OCI-LY1 (cell line): ENCODE measurements around the gene TRIM66.
A peak's percentile ranks its signal among the peaks of the same experiment; 100 is the strongest.

ENCODE experiments used
- H2AFZ ChIP-seq: fragments of 200-600 bp; sonication (generic), shearing (Covaris generic); 2 replicates; pipeline ENCODE4 v1.6.0; 2014; ENCODE audit warnings: antibody characterized with exemption, mild to moderate bottlenecking, low read length
- H3F3A ChIP-seq: fragments of 200-600 bp; sonication (generic), shearing (Covaris generic); 2 replicates; pipeline ENCODE4 v1.6.0; 2014; ENCODE audit warnings: mild to moderate bottlenecking, antibody characterized with exemption, low read length, moderate library complexity; ENCODE audit not compliant: insufficient read depth
- H3K27ac ChIP-seq: fragments of 200-600 bp; sonication (generic); 2 replicates; pipeline ENCODE4 v1.5.1; 2014; ENCODE audit warnings: low read length, mixed run types, mild to moderate bottlenecking, low read depth; ENCODE audit not compliant: poor library complexity, severe bottlenecking
- H3K27me3 ChIP-seq: fragments of 200-600 bp; sonication (generic); 2 replicates; pipeline ENCODE4 v1.6.0; 2014; ENCODE audit warnings: antibody characterized with exemption, mild to moderate bottlenecking, low read length, moderate library complexity; ENCODE audit not compliant: insufficient read depth
- H3K36me3 ChIP-seq: fragments of 200-600 bp; sonication (generic); 2 replicates; pipeline ENCODE4 v1.6.1; 2014; ENCODE audit warnings: mild to moderate bottlenecking, antibody characterized with exemption, low read length, moderate library complexity, mixed read lengths; ENCODE audit not compliant: insufficient read depth
- H3K4me1 ChIP-seq: fragments of 200-600 bp; sonication (generic); 2 replicates; pipeline ENCODE4 v1.5.1; 2014; ENCODE audit warnings: mild to moderate bottlenecking, low read length, moderate library complexity; ENCODE audit not compliant: insufficient read depth, severe bottlenecking
- H3K4me2 ChIP-seq: fragments of 200-600 bp; sonication (generic), shearing (Covaris generic); 2 replicates; pipeline ENCODE4 v1.6.1; 2014; ENCODE audit warnings: low read length
- H3K4me3 ChIP-seq: fragments of 200-600 bp; sonication (generic); 2 replicates; pipeline ENCODE4 v1.5.1; 2014; ENCODE audit warnings: low read length, low read depth, mild to moderate bottlenecking, mixed read lengths; ENCODE audit not compliant: poor library complexity, severe bottlenecking
- H3K79me2 ChIP-seq: fragments of 200-600 bp; shearing (Covaris generic); 2 replicates; pipeline ENCODE4 v1.6.1; 2016; ENCODE audit warnings: mixed run types, low read length, mixed read lengths; ENCODE audit not compliant: insufficient read depth
- H3K9ac ChIP-seq: fragments of 200-600 bp; sonication (generic), shearing (Covaris generic); 2 replicates; pipeline ENCODE4 v1.6.1; 2014; ENCODE audit warnings: mild to moderate bottlenecking, low read length, mixed read lengths
- H3K9me2 ChIP-seq: fragments of 200-600 bp; sonication (generic), shearing (Covaris generic); 2 replicates; pipeline ENCODE4 v1.6.1; 2014; ENCODE audit warnings: low read depth, mild to moderate bottlenecking, low read length, mixed read lengths
- H3K9me3 ChIP-seq: fragments of 200-600 bp; shearing (Covaris generic); 2 replicates; pipeline ENCODE4 v1.6.1; 2014; ENCODE audit warnings: low read length, mixed read lengths
- H4K20me1 ChIP-seq: fragments of 200-600 bp; sonication (generic), shearing (Covaris generic); 2 replicates; pipeline ENCODE4 v1.6.0; 2016; ENCODE audit warnings: mild to moderate bottlenecking, low read length; ENCODE audit not compliant: insufficient read depth
- EZH2 ChIP-seq: fragments of 200-600 bp; sonication (generic), shearing (Covaris generic); IDR thresholded peaks from 2 replicates; pipeline ENCODE4 v1.8.0; 2017; ENCODE audit warnings: borderline replicate concordance, mixed run types, mild to moderate bottlenecking, antibody characterized with exemption, low read length, moderate library complexity, mixed read lengths
- TF ChIP-seq, protein P1 (sequence below): fragments of 200-600 bp; sonication (generic), shearing (Covaris generic); IDR thresholded peaks from 2 replicates; pipeline ENCODE4 v1.5.1; 2017; ENCODE audit warnings: mild to moderate bottlenecking, antibody characterized with exemption, low read length, moderate library complexity, mixed read lengths

Gene TRIM66

DNA sequence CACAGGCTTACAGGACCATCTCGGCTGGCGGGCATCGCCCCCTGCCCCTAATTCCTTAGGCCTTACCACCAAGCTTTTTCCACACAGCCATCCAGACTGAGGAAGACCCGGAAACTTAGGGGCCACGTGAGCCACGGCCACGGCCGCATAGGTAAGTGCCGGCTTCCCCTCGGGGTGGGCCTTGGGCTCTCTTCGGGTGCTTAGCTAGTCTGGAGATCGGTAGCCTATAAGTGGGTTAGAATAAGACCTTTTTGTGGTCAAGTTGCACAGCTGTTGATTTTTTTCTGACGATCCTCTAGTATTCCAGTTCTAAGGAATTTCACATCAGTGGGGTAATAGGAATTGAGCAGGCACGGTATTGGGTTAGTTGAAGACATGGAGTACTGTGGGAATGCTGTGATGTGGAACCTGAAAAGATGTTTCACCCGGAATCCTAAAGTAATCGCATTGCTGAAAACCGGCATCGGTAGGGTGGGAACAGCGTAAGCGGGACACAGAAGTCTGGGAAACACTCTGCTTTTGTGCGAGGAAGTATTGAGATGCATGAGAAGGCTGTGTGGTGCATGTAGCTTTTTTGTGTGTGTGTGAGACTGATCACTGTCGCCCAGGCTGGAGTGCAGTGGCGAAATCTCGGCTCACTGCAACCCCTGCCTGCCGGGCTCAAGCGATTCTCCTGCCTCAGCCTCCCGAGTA, 796 bp upstream of the TRIM66 start:
- Histone ChIP-seq H3K9ac (peak overlapping the region; percentile 90), H3K4me3 (peak overlapping the region; percentile 79), H3F3A (peaks cover 20% of the 10 kb centered on the region; the same call in 1 of the 2 replicates), H3K9me2 (no peaks in the 10 kb centered on the region), H3K4me2 (peak overlapping the region; percentile 91), H3K4me1 (peaks cover 51% of the 10 kb centered on the region), H3K27me3 (no peaks in the 10 kb centered on the region), H3K36me3 (peaks cover 63% of the 10 kb centered on the region), H3K9me3 (no peaks in the 10 kb centered on the region), H3K79me2 (peaks cover 17% of the 10 kb centered on the region), H2AFZ (no peak overlapping the region), H4K20me1 (no peaks in the 10 kb centered on the region), H3K27ac (peak overlapping the region; percentile 99)
- TF ChIP-seq, protein P1, sequence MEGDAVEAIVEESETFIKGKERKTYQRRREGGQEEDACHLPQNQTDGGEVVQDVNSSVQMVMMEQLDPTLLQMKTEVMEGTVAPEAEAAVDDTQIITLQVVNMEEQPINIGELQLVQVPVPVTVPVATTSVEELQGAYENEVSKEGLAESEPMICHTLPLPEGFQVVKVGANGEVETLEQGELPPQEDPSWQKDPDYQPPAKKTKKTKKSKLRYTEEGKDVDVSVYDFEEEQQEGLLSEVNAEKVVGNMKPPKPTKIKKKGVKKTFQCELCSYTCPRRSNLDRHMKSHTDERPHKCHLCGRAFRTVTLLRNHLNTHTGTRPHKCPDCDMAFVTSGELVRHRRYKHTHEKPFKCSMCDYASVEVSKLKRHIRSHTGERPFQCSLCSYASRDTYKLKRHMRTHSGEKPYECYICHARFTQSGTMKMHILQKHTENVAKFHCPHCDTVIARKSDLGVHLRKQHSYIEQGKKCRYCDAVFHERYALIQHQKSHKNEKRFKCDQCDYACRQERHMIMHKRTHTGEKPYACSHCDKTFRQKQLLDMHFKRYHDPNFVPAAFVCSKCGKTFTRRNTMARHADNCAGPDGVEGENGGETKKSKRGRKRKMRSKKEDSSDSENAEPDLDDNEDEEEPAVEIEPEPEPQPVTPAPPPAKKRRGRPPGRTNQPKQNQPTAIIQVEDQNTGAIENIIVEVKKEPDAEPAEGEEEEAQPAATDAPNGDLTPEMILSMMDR = no peak
- no peak for TF ChIP-seq EZH2

DNA sequence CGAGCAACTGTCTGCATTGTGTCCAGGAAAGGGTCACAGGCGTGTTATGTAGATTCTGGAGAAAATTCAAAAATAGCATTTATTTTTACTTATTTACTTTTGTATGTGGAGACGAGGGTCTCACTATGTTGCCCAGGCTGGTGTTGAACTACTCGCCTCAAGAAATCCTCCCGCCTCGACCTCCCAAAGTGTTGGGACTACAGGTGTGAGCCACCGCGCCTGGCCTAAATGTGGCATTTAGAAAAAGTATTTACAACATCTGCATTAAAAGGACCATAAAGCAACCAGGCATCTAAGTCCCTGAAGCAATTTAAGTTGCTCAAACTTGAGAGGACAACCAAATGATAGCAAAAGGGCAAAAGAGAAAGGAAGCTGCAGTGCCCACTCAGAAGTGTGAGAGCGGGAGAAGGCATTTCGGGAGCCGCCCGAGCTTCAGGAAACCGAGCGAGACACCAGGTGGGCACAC, 595 bp downstream of the TRIM66 start:
- Histone ChIP-seq H3K79me2 (peaks cover 17% of the 10 kb centered on the region), H3K9me3 (no peaks in the 10 kb centered on the region), H4K20me1 (no peaks in the 10 kb centered on the region), H3K27ac (peak overlapping the region; percentile 99), H3K4me2 (peak overlapping the region; percentile 67), H3F3A (peaks cover 10% of the 10 kb centered on the region; the same call in 1 of the 2 replicates), H2AFZ (no peak overlapping the region), H3K9ac (peak overlapping the region; percentile 90), H3K27me3 (no peaks in the 10 kb centered on the region), H3K4me1 (peaks cover 37% of the 10 kb centered on the region), H3K36me3 (peaks cover 59% of the 10 kb centered on the region), H3K9me2 (no peaks in the 10 kb centered on the region), H3K4me3 (peak overlapping the region; percentile 79)
- TF ChIP-seq EZH2 = no peak

DNA sequence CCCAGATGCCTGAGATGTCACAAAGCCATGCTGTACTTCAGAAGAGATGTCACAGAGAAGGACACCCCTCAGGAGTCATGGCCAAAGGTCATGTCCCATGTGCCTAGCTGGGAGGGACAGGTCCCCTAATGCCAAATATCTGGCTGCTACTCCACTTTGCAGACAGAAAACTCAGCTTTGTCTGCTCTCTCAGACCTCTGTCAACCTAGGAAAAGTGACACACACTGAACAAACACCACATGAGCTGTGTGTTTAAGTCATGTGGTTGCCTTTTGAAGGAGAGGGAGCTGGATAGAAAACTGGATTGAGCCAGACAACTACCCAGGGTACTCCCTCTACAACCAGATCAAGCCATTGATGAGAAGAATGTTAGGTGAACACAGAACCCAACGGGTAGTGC, 3.5 kb downstream of the TRIM66 start:
- peaks cover 13% of the 10 kb centered on the region for H3K79me2 ChIP-seq
- H3K4me1 ChIP-seq = peaks cover 8% of the 10 kb centered on the region
- H2AFZ ChIP-seq = no peak overlapping the region
- no peak overlapping the region for H3K27ac ChIP-seq
- no peaks in the 10 kb centered on the region for H4K20me1 ChIP-seq
- TF ChIP-seq EZH2 = no peak
- TF ChIP-seq, protein P1 = no peak
- H3K9ac ChIP-seq = no peak overlapping the region
- no peaks in the 10 kb centered on the region for H3K27me3 ChIP-seq
- H3K9me3 ChIP-seq = no peaks in the 10 kb centered on the region
- H3K4me2 ChIP-seq = no peak overlapping the region
- no peaks in the 10 kb centered on the region for H3K9me2 ChIP-seq
- H3K4me3 ChIP-seq = no peak overlapping the region
- H3K36me3 ChIP-seq = peaks cover 38% of the 10 kb centered on the region
- H3F3A ChIP-seq = no peaks in the 10 kb centered on the region

DNA sequence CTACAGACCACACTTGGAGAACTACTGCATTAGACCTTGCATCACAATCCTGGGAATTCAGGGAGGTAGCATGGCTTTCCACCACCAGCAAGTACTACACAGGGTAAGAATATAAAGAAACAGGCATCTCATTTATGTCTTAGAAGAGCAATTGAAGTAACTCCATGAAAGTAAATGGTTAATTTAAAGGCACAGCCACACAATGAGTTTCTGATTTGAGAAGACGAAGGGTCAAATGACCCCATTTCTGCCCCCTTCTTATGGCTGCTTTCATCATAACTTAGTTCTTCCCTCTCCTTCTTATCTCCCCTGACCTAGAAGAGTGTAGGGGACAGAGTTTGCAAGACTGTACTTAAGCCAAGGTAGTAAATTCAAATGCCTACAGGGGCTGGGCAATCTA, 6.0 kb downstream of the TRIM66 start:
- Histone ChIP-seq H3K4me1 (peaks cover 3% of the 10 kb centered on the region), H3K9ac (no peak overlapping the region), H3K4me2 (no peak overlapping the region), H3K79me2 (no peaks in the 10 kb centered on the region), H3K36me3 (peaks cover 35% of the 10 kb centered on the region; the same call in 1 of the 2 replicates), H3K9me2 (no peaks in the 10 kb centered on the region), H3K27ac (no peak overlapping the region), H3K27me3 (no peaks in the 10 kb centered on the region), H3K4me3 (no peak overlapping the region), H3F3A (no peaks in the 10 kb centered on the region), H2AFZ (no peak overlapping the region), H4K20me1 (no peaks in the 10 kb centered on the region), H3K9me3 (no peaks in the 10 kb centered on the region)
- TF ChIP-seq, protein P1 = no peak
- TF ChIP-seq EZH2 = no peak
